HG03460 (cell line): ENCODE data around the gene COL5A1.

ENCODE experiments used
- ATAC-seq: cut with Tn5 transposase; IDR thresholded peaks from one replicate; pipeline ENCODE4 v1.9.1; 2021; ENCODE audit not compliant: unreplicated experiment

Gene COL5A1

GRCh38 chr9:134724202-134724911 lies 82.8 kb downstream of the COL5A1 start:
- ATAC-seq, result no peak

- ATAC-seq, result no peak
These were observed 83.5 kb downstream of the COL5A1 start for GRCh38 chr9:134724912-134725604.

- ATAC-seq, result no peak
These were observed 84.0 kb downstream of the COL5A1 start for GRCh38 chr9:134725605-134725940.

DNA sequence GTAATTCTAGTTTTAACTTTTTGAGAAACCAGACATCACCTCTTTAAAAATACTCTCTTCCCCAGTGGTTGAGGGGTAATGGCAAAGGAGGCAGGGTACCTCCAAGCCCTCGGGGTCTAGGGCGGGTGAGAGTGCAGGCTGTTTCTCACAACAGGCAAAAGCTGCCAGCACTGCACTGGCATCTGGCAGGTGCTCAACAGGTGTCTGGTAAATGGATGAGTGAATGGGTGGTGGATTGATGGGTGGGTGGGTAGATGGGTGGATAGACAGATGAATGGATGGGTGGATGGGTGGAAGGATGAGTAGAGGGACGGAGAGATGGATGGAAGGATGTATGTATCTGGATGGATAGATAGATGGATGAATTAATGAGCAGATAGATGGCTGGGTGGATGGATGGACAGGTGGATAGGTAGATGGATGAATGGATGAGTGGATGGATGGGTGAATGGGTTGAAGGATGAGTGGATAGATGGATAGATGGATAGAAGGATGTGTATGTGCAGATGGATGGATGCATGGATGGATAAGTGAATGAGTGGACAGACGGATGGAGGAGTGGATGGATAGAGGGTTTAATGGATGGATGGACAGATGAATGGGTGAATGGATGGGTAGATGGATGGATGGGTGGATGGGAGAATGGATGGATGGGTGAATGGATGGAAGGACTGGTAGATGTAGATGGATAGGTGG lies 84.6 kb downstream of the COL5A1 start:
- no peak for ATAC-seq

- no peak for ATAC-seq
These were observed 85.1 kb downstream of the COL5A1 start for GRCh38 chr9:134726722-134727034.

DNA sequence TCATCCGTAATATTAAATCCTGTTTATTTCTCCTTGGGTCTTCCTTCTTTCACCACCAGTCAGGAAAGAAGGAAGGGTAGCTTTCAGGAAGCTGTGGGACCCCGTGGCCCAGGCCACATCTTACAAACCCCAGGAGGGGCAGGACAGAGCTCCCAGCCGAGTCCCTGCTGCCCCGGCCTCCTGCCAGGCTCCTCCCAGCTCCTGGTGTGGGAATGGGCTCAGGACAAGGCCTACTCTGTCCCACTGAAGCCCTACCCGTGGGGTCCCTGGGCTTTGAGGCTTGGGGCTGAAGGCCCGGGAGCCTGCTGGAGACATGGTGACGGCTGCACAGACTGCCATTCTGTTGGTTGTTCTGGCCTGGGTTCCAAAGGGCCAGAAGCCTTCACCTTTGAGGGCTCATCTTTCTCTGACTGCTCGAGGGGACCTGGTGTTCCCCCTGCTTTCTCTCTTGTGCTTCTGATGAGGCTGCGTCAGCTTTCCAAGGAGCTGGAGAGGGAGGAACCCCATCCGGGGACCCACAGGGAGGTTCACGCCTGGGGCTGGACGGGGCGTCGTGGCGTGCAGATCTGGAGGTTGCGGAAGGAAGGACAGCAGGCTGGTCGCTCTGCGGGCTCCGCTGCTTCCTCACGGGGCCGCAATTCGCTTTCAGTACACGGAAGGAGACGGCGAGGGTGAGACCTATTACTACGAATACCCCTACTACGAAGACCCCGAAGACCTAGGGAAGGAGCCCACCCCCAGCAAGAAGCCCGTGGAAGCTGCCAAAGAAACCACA lies 86.6 kb downstream of the COL5A1 start:
- ATAC-seq, result no peak

DNA sequence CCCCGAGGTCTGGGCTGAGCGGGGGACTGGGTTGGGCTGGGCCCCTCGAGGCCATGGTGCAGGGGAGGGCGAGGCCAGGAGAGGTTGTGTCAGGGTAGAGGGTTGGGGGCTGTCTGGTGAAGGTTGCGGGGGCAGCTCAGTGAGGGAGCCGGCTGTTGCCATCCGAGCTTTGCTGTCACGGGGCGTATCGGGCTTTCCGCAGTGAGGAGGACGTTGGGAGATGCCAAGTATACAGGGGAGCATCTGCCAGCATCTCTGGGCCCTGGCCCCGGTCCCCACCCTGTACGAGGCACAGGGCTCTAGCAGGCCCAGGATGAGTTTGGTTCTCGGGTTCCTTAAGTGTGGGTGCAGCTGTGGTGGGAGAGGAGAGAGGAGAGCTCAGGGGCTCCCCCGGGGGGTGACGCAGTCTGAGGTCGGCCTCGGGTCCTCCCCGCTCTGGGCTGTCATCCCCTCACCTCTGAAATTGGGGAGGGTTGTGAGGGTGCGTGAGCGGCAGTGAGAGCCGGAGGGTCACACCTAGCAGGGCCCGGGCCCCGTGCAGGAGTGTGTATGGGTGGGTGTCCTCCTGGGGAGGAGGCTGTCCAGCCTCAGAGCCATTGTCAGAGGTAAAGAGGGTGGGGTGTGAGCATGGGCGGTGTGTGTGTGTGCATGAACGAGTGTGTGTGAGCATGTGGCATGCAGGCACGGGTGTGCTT lies 87.3 kb downstream of the COL5A1 start:
- no peak for ATAC-seq

DNA sequence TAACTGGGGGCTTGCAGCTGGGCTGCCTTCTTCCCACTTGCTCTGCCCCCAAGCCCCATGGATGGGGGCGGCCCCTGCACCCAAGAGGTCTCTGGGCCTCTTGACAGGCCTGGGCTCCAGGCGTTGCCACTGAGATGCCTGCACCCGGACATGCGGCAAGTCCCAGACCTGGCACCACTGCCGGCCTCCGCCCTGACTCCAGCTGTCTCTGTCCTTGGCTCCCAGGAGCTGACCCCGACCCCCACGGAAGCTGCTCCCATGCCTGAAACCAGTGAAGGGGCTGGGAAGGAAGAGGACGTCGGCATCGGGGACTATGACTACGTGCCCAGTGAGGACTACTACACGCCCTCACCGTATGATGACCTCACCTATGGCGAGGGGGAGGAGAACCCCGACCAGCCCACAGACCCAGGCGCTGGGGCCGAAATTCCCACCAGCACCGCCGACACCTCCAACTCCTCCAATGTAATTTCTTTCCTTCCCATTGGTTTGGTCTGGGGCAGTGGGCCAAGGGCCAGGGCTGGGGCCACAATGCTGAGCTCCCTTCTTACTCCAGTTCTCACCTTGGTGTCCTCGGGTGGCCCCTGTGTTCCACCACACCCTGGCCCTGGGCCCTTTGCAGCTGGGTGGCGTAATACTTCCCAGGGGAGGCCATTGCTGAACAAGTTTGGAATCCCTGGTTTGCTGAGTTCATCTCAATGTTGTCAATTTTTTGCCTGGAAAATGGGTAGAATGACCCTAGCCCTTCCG lies 88.6 kb downstream of the COL5A1 start:
- no peak for ATAC-seq

- ATAC-seq, result no peak
These were observed 89.3 kb downstream of the COL5A1 start for GRCh38 chr9:134730761-134731496.

DNA sequence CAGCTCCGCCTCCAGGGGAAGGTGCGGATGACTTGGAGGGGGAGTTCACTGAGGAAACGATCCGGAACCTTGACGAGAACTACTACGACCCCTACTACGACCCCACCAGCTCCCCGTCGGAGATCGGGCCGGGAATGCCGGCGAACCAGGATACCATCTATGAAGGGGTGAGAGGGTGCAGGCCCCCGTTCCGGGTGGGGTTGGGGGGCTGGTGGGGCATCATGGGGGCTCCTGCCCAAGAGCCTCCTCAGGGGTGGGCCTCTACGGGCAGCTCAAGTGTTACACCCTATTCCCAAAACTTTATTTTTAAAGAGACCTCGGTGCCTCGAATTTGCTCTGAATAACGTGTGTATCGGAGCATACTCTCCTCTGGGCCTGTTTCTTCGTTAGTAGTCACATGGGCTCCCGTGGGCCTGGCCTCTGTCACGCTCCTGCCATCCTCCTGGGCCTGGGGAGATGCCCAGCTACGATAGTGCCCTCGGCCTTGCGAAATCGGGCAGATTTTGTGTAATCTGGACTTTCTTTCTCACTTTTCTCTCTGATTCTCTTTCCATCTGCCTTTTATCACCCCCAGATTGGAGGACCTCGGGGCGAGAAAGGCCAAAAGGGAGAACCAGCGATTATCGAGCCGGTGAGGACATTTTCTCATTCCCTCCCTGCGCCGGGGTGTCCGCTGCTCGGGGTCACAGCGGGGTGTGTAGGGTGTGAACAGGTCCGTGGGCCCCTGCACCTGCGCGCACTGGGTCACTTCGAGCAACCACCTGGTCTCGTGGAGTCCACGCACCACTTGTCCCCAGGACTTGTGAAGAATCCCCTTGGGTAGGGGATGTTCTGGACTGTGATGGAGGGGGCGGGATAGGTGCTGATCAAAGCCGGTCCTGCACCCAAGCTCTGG lies 90.1 kb downstream of the COL5A1 start:
- no peak for ATAC-seq

- ATAC-seq, result no peak
These were observed 90.9 kb downstream of the COL5A1 start for GRCh38 chr9:134732392-134733110.

DNA sequence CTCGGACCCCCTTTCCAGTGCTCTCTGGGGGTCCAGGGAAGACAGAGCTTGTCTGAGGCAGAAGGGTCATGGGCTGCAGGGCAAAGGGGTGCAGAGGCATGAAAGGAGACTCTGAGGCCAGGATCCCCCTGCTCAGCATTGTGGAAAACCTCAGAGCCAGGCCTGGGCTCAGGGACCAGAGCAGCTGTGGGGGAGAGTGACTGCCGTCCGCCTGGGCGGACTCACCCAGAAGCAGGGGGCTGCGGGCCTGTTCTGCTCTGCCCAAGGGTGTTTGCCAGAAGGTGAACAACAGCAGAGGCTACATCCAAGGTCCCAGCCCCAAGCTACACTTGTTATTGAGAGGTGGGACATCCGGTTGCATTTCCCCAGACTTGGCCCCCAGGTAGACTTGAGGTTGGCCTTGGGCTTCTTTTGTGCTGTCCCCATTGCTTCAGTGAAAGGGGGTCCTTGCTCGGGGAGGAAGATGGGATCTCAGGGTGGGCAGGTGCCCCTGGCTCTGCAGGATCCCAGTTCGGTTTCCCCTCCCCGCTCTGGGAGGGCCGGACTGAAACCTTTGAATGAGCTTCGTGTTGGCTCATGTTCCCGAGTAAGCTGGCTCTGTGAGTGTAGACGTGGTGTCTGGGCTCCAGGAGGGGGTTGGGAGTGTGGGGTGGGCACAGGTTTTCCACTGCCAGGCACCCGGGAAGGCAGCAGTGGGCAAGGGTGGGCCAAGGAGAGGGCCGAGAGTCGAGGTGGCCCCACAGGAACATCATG lies 92.1 kb downstream of the COL5A1 start:
- ATAC-seq, result no peak

- no peak for ATAC-seq
These were observed 92.7 kb downstream of the COL5A1 start for GRCh38 chr9:134734270-134734669.

DNA sequence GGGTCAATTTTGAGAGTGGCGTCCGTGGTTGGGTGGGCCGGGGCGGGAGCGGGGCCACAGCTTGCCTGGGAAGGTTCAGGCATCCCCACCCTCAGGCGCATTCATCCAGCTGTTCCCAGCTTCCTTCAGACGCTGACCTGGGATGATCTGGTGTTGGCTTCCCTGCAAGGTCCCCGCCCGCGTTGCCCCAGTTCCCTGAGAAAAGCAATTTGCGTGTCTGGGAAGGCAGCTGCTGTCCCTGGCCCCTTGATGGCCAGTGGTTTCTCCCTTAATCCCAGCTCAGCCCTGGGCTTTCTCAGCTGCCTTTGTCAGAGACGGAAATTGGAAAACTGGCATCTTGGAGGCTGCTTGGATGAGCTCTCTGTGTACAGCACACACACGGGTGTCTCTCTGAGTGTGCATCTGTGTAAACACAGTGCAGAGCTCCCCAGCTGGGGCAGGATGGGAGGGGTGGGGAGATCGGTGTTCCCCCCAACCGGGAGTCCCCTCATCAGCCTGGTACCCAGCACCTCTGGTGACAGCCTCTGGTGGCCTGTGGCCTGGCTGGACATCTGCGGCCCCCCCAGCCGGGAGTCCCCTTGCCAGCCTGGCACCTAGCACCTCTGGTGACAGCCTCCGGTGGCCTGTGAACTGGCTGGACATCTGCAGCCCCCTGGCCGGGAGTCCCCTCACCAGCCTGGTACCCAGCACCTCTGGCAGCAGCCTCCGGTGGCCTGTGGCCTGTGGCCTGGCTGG lies 94.0 kb downstream of the COL5A1 start:
- no peak for ATAC-seq

DNA sequence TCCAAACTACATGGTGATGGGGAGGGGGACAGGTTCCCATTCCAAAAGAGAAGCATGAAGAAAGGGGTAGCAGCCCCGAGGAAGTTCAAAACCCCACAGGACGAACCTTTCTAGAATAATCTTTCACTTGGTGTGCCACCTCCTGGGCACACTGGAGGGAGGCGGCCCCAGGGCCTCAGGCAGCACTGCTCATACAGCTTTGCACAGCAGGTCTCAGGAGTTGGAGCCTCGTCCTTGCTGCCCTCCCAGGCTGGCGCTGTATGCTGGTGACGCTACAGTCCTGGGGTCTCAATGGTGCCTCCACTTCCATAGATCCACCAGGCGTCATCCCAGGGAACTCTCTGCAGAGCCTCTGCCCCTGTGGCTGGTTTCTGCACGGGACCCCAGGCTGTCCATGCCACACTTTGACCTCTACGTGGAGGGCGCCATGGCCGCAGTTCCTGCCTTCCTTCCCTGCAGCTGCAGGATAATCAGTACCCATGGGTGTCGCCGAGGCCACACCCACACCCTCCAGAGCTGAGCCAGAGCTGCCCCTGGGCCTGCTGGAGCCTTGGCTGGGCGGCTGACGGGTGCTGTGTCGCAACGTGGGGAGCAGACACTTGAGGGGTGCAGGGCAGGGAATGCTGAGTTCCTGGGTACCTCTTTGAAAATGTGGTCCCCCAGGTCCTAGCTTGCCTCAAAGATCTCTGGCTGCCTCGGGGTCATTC lies 95.3 kb downstream of the COL5A1 start:
- ATAC-seq, result no peak
